NAMALWA (cell line): ENCODE data around the gene AQP9.

Experiments used
- DNase-seq: peaks from one replicate; pipeline ENCODE4 v3.0.0-alpha.2; 2015; ENCODE audit warnings: low spot score

Gene AQP9

DNA sequence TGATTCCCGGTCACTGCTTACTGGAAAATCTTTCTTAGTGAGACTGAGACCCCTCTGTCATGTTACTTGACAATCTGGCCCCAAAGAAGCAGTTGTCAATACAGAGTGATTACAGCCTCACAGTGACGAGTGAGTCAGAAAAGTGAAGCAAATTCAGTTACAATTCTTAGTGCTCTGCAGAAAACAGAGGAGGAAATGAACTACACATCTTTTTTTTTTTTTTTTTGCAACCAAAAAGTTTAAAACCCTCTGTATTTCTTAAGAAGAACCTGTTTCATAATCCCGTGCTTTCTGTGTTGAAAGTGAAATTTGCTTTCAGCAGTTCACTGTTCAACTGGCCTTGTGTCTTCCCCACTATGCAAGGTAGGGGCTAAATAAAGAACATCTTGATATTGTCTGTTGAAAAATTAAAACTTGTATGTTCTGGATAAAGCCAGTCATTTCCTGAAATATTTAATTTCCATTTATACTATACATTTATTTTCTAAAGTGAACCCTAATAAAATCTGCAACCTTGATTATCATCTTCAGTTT is 1.9 kb downstream of the AQP9 start:
- no peak for DNase-seq

- DNase-seq: no peak
Measured at GRCh38 chr15:58141894-58142293, 3.7 kb downstream of the AQP9 start.

- DNase-seq: no peak
Measured at GRCh38 chr15:58142827-58143461, 4.8 kb downstream of the AQP9 start.

DNA sequence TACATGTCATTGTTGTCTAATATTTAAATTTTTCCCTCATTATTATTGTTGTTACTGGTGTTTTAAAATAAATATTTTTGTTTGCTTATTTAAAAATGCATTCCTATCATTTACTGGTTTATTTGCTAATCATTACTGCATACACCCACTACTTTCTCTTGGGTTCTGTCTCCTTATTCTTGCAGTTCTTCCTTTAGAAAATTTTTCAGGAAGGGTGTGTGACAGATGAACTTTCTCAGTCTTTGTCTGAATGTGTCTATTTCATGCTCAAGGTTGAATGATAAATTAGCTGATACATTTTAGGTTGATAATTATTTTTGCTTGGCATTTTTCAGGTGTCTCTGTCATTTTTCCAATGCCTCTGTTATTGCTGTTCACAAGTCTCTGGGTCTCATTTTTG is 7.4 kb downstream of the AQP9 start:
- DNase-seq: no peak

GRCh38 chr15:58146211-58146610 is 8.0 kb downstream of the AQP9 start:
- no peak for DNase-seq

GRCh38 chr15:58146749-58147148 is 8.6 kb downstream of the AQP9 start:
- DNase-seq: no peak

GRCh38 chr15:58147171-58147611 is 9.0 kb downstream of the AQP9 start:
- DNase-seq: no peak

DNA sequence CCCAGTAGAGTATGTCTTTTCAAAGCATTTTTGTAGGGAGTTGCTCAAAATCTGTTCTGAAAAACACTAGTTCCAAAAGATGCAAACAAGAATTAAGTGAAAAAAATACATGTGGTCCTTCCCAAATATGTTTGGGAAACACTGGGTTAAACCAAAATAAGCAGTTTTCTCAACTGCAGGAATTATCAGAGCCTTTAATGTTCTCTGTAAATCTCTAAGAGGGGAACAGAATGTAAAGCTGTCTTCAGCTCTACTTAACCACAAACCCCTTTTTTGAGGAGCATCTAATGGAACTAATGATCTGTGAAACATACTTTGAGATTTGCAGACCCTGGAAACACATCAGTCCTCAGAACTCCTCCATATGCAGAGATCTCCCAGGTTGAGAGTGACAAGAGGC is 9.9 kb downstream of the AQP9 start:
- DNase-seq: no peak

DNA sequence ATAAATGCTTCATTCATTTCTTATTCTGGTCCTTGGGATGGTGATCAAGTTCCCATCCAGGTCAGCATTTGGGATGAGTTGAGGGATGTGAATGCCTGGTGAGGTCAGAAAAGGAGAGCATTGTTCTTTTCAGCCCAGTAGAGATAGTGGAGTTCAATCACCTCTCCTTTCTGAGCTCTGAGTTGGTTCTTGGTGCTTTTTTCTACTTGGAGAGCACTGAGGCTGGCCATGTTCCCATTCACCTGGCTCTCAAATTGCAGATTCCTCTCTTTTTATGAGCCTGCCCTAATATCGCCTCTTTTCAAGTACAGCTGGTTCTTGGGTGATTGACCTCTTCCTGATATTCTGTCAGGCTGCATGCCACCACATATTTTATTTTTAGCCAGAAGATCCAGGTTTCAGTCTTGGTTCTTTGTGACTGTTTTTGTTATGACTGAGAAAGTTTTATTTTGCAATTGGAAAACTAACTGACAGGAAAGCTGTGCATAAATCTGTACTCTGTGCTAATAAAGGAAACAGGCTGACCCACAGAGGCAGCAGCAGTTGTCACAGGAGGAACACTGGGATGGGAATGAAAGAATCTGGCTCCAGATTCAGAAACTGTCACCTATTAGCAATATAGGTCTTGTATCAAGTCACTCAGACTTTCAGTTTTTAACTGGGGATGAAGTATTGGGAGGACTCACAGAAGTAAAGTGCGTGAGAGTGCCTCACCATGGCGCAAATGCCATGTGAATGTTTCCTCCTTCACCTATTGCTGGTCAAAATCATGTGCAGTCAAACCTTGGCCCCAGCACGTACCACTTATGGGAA is 10.7 kb downstream of the AQP9 start:
- DNase-seq: no peak

DNA sequence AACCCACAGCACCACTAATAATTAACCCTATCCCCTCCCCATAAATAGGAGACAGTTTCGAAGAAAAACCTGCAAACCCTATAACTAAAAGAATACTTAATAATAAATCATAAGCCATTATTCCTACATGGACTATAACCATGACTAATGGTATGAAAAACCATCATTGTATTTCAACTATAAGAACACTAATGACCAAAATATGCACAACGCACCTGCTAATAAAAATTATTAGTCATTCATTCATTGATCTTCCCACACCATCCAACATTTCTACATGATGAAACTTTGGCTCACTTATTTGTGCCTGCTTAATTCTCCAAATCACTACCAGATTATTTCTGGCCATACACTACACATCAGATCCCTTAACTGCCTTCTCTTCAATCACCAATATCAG is 16.6 kb downstream of the AQP9 start:
- DNase-seq: no peak

DNA sequence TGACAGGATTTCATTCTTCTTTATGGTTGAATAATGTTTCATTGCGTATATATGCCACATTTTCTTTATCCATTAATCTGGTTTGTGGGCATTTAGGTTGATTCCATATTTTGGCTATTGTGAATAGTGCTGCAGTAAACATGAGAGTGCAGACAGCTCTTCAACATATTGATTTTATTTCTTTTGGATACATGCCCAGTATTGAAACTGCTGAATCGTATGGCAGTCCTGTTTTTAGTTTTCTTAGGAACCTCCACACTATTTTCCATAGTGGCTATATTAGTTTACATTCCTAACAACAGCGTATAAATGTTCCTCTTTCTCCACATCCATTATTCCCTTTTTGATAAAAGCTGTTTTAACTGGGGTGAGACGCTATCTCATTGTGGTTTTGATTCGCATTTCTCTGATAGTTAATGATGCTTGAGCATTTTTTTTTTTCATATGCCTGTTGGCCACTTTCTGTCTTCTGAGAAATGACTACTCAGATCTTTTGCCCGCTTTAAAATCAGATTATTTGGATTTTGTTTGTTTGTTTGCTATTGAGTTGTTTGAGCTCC is 21.7 kb downstream of the AQP9 start:
- DNase-seq: no peak

DNA sequence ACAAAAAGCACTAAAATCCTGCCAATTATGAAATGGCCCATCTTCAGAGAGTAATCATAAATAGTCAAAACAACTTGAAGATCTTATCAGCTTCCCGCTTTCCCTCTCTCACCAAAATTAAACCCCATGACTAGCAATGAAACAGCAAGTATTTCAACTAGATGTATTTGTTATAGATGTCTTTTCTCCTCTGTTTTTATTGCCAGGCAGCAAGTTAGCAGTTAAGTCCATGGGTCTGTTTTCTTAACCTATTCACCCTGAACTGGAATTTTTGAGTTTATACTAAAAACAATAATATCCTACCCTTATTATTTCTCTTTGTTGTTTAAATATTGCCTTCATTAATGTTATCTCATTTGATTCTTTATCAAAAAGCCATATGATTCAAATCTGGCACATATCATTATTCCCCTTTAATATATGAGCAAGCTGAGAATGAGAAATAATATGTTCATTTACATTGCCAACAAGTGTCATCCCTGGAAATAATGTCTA is 23.3 kb downstream of the AQP9 start:
- no peak for DNase-seq

GRCh38 chr15:58163985-58164384 is 25.8 kb downstream of the AQP9 start:
- no peak for DNase-seq

- DNase-seq: no peak
Measured at GRCh38 chr15:58164926-58165325, 26.7 kb downstream of the AQP9 start.

DNA sequence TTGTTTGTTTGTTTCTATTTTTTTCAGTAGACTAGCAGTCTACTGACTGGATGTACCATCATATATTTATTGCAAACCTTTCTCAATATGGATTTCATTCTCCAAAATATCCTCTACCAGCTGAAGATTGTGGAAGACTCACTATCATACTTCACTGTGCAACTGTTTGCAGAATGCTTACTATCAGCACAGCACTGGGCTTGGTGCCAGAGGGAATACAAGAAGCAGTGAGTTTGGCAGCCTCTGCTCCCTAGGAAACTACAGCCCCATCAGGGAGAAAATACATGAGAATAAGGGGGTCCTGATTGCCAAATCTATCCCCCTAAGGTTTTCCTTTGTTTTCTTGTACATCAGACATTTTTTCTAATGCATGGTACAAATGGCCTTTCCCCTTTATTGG is 27.5 kb downstream of the AQP9 start:
- DNase-seq: no peak

DNA sequence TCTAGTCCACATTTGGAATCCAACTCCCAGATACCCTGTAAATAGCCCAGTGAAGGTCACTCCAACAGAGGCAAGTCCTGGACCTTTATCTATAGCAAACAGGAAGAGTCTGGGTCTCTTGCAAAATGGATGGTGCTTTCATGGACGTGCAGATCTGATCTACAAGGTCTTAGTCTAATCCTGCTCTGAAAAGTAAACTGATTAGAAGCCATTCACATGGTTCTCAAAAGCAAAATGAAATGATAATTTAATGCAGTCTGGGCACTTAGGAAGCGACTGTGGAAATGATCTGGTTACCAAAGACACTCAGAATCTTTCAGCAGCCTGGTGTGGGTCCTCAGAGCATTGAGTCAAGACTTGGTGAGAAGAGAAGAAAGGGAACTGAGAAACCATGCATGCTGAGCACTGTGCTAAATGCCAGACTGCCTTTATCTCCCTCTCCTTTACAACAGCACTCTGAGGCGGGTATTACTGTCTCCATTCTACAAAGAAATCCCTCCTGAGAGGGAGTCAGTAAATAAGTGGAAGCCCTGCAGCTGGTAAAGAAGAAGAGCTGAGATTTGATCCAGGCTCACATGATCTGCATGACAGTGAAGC is 29.0 kb downstream of the AQP9 start:
- DNase-seq: peak; percentile 10

DNA sequence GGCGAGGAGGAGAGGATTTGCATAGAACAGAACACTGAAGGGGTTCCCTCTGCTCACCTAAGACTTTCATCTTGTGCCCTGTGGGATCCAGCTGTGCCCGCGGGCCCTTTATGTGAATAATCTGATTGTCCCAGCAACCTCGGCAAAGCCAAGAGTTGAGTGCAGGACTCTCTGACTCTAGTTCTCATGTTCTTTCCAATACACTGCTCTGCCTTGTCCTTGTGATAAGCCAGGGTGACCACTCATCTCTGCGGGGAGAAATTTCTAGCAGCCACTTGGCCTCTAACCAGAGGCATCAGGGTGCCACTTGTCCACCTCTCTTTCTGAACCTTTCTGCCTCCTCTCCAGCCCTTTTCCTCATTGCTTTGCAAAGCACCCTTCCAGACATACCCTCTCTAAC is 31.8 kb downstream of the AQP9 start:
- no peak for DNase-seq

DNA sequence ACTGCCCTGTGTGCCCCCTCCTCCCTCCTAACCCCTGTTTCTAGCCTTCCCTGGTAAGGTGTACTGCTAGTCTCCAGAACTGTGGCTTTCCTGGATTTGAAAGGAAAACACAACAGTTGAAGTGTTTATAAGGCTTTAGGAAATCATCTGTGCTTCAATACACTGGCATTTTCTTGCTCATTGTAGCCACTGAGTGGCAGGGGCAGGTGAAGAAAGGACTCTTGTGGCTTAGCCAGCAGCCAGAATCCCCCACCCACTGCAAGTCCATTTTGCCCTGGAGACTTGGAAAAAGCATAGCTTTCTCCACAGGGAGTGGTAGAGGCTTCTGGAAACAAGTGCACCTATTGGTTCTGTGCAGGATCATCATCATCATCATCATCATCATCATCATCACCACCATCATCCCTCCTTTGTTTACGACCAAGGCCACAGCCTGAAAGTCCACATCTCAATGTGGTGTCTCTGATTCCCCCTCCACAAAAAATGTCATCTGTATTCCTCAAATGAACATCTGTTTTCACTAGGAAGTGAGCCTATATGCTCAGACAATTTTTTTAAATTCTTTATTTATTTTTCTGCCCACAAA is 33.4 kb downstream of the AQP9 start:
- no peak for DNase-seq

GRCh38 chr15:58174709-58175108 is 36.5 kb downstream of the AQP9 start:
- DNase-seq: no peak

GRCh38 chr15:58175955-58176354 is 37.8 kb downstream of the AQP9 start:
- DNase-seq: no peak

- no peak for DNase-seq
Measured at GRCh38 chr15:58178668-58179067, 40.5 kb downstream of the AQP9 start.

DNA sequence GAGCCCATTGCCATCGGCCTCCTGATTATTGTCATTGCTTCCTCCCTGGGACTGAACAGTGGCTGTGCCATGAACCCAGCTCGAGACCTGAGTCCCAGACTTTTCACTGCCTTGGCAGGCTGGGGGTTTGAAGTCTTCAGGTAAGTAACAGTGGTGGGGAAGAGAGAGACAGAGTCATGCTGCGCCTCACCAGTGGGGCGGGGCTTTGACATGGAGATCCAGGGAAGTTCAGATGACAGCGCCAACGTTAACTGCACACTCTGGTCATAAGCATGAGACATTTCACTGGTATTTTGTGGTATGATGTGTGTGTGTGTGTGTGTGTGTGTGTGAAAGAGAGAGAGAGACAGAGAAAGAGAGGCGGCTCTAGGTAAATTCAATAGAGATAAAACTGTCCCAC is 41.0 kb downstream of the AQP9 start:
- no peak for DNase-seq
